H1 (cell line): ENCODE results near the gene NPHP4. TPM values are rescaled to one million over a fixed set of nuclear protein-coding genes. Genes with fewer than 3 reads are reported as not detected.

Source experiments
- CTCF ChIA-PET: fragments of 300-600 bp; sonication (Branson Sonifier 250); formaldehyde crosslinking; loops from one replicate; lab custom pipeline; 2021; ENCODE audit not compliant: partially characterized antibody; lab: Charles Lee
- POLR2A ChIA-PET: fragments of 300-600 bp; sonication (Branson Sonifier 250); formaldehyde crosslinking; loops from one replicate; lab custom pipeline; 2021; ENCODE audit warnings: inconsistent platforms; ENCODE audit not compliant: partially characterized antibody; lab: Charles Lee
- DNase-seq, 2 experiments: peaks; one replicate each; pipeline versions ENCODE4 v3.0.0 to v3.0.0-alpha.2; 2010 to 2022; ENCODE audit warnings: low spot score in 2 of 2, low read depth in 1 of 2, mixed read lengths in 1 of 2
- FAIRE-seq: peaks from 2 replicates; lab custom pipeline; 2011; peaks lifted over from hg19 to GRCh38; lab: Jason Lieb, UNC
- H2AFZ ChIP-seq: 2 replicates; pipeline ENCODE4 v1.8.1; 2012; ENCODE audit warnings: low read length, inconsistent platforms
- H2AK5ac ChIP-seq: 2 replicates; pipeline ENCODE4 v1.6.1; 2013; ENCODE audit warnings: low read depth, low read length
- H2BK120ac ChIP-seq: replicated peaks from 2 replicates; pipeline ENCODE3; 2013; ENCODE audit warnings: low read depth, low read length, inconsistent platforms
- H2BK12ac ChIP-seq: 2 replicates; pipeline ENCODE4 v1.6.1; 2013; ENCODE audit warnings: low read depth, low read length
- H2BK15ac ChIP-seq: 2 replicates; pipeline ENCODE4 v1.6.1; 2013; ENCODE audit warnings: low read length
- H2BK20ac ChIP-seq: 2 replicates; pipeline ENCODE4 v1.6.1; 2013; ENCODE audit warnings: low read length
- H2BK5ac ChIP-seq: 2 replicates; pipeline ENCODE4 v1.6.1; 2013; ENCODE audit warnings: low read depth, low read length
- H3K14ac ChIP-seq: 2 replicates; pipeline ENCODE4 v1.6.1; 2013; ENCODE audit warnings: inconsistent platforms; ENCODE audit not compliant: insufficient read length
- H3K18ac ChIP-seq: 2 replicates; pipeline ENCODE4 v1.6.1; 2013; ENCODE audit warnings: low read length; ENCODE audit errors: extremely low read depth
- H3K23ac ChIP-seq: 2 replicates; pipeline ENCODE4 v1.6.1; 2013; ENCODE audit warnings: inconsistent platforms; ENCODE audit not compliant: insufficient read length
- H3K23me2 ChIP-seq: 2 replicates; pipeline ENCODE4 v1.6.1; 2013; ENCODE audit warnings: low read depth, low read length
- H3K27ac ChIP-seq: 2 replicates; pipeline ENCODE4 v1.6.1; 2011; ENCODE audit warnings: low read depth, low read length, inconsistent platforms
- H3K27me3 ChIP-seq, 4 experiments: replicated peaks in 1 of 4; 1 replicate in 1 of 4; 2 replicates in 3 of 4; pipeline versions ENCODE4 v1.6.1 to v1.8.1; 2011 to 2013; ENCODE audit warnings: low read length in 3 of 4, mild to moderate bottlenecking in 3 of 4, inconsistent platforms in 2 of 4, mixed read lengths in 2 of 4, moderate library complexity in 1 of 4; ENCODE audit not compliant: control insufficient read depth in 3 of 4, insufficient read depth in 3 of 4; ENCODE audit errors: extremely low read depth in 1 of 4
- H3K36me3 ChIP-seq, 4 experiments: 2 replicates each; pipeline versions ENCODE4 v1.6.1 to v1.8.1; 2011 to 2013; ENCODE audit warnings: mild to moderate bottlenecking in 4 of 4, low read length in 3 of 4, moderate library complexity in 2 of 4, control low read depth in 1 of 4, inconsistent platforms in 1 of 4; ENCODE audit not compliant: insufficient read depth in 4 of 4, control insufficient read depth in 2 of 4
- H3K4ac ChIP-seq: replicated peaks from 2 replicates; pipeline ENCODE3; 2013; ENCODE audit warnings: low read length, low read depth, mixed read lengths, inconsistent platforms; ENCODE audit not compliant: insufficient read length
- H3K4me1 ChIP-seq, 4 experiments: replicated peaks in 1 of 4; 1 replicate in 1 of 4; 2 replicates in 3 of 4; pipeline versions ENCODE4 v1.6.1 to v1.8.1; 2011 to 2013; ENCODE audit warnings: low read length in 3 of 4, inconsistent platforms in 2 of 4, mixed read lengths in 1 of 4; ENCODE audit not compliant: insufficient read depth in 4 of 4, control insufficient read depth in 3 of 4
- H3K4me2 ChIP-seq, 2 experiments: 2 replicates each; pipeline versions ENCODE4 v1.6.1 to v1.8.1; 2011 to 2013; ENCODE audit warnings: low read depth in 2 of 2, low read length in 2 of 2, control low read depth in 1 of 2, inconsistent platforms in 1 of 2, mild to moderate bottlenecking in 1 of 2; ENCODE audit not compliant: insufficient read depth in 1 of 2
- H3K4me3 ChIP-seq, 4 experiments: fragments of 200-600, 300-600 bp in 1 of 4; sonication (generic), shearing (Covaris generic), sonication (Bioruptor Twin) in 1 of 4; 2 replicates each; pipeline versions ENCODE4 v1.5.1 to v1.8.1; 2011 to 2016; ENCODE audit warnings: low read length in 4 of 4, low read depth in 3 of 4, control low read depth in 2 of 4, inconsistent platforms in 2 of 4, mild to moderate bottlenecking in 2 of 4, mixed read lengths in 1 of 4, moderate library complexity in 1 of 4; ENCODE audit not compliant: insufficient read depth in 2 of 4; ENCODE audit errors: extremely low read depth in 1 of 4
- H3K56ac ChIP-seq: replicated peaks from 2 replicates; pipeline ENCODE3; 2013; ENCODE audit warnings: low read depth, mild to moderate bottlenecking, mixed read lengths, low read length, inconsistent platforms; ENCODE audit not compliant: insufficient read length
- H3K79me1 ChIP-seq: 2 replicates; pipeline ENCODE4 v1.6.1; 2013; ENCODE audit warnings: low read depth, low read length, control low read depth
- H3K79me2 ChIP-seq, 2 experiments: 2 replicates each; pipeline versions ENCODE4 v1.6.1 to v1.8.1; 2012 to 2013; ENCODE audit warnings: low read length in 2 of 2, mild to moderate bottlenecking in 2 of 2, inconsistent platforms in 1 of 2; ENCODE audit not compliant: insufficient read depth in 2 of 2, control insufficient read depth in 1 of 2
- H3K9ac ChIP-seq, 4 experiments: replicated peaks in 1 of 4; 1 replicate in 1 of 4; 2 replicates in 3 of 4; pipeline versions ENCODE4 v1.6.1 to v1.8.1; 2011 to 2013; ENCODE audit warnings: low read depth in 3 of 4, low read length in 3 of 4, control low read depth in 2 of 4, mild to moderate bottlenecking in 2 of 4, moderate library complexity in 2 of 4, inconsistent platforms in 1 of 4; ENCODE audit errors: extremely low read depth in 1 of 4
- H3K9me3 ChIP-seq, 2 experiments: 2 replicates each; pipeline versions ENCODE4 v1.6.1 to v1.8.1; 2012 to 2013; ENCODE audit warnings: mild to moderate bottlenecking in 2 of 2, moderate library complexity in 2 of 2, control low read depth in 1 of 2, inconsistent platforms in 1 of 2, low read depth in 1 of 2, low read length in 1 of 2, mixed read lengths in 1 of 2; ENCODE audit not compliant: insufficient read depth in 2 of 2
- H4K20me1 ChIP-seq, 2 experiments: replicated peaks in 1 of 2; 2 replicates each; pipeline versions ENCODE3 to v1.8.1; 2011 to 2013; ENCODE audit warnings: inconsistent platforms in 2 of 2, low read length in 2 of 2, mild to moderate bottlenecking in 1 of 2; ENCODE audit not compliant: insufficient read depth in 2 of 2, control insufficient read depth in 1 of 2
- H4K5ac ChIP-seq: 2 replicates; pipeline ENCODE4 v1.6.1; 2013; ENCODE audit warnings: low read length, low read depth, mixed read lengths, inconsistent platforms; ENCODE audit not compliant: insufficient read length
- H4K8ac ChIP-seq: 2 replicates; pipeline ENCODE4 v1.8.0; 2013; ENCODE audit warnings: mild to moderate bottlenecking, moderate library complexity, low read length, inconsistent platforms; ENCODE audit not compliant: insufficient read depth; ENCODE audit errors: extremely low read depth
- H4K91ac ChIP-seq: replicated peaks from 2 replicates; pipeline ENCODE3; 2013; ENCODE audit warnings: low read length, mixed read lengths, inconsistent platforms; ENCODE audit not compliant: insufficient read length
- ASH2L ChIP-seq: fragments of 200-600, 300-600 bp; sonication (generic); IDR thresholded peaks from one replicate; pipeline ENCODE4 v1.7.1; 2017; ENCODE audit warnings: low read length
- BCL11A ChIP-seq, 2 experiments: IDR thresholded peaks; one replicate each; pipeline ENCODE4 v1.6.1; 2011; ENCODE audit warnings: low read depth in 2 of 2, low read length in 2 of 2, mild to moderate bottlenecking in 2 of 2
- CBX5 ChIP-seq: fragments of 300-800, 300-1000 bp; sonication (generic); IDR thresholded peaks from 2 replicates; pipeline ENCODE4 v1.7.1; 2016; ENCODE audit warnings: antibody characterized with exemption, low read length, low read depth
- CREB1 ChIP-seq: IDR thresholded peaks from 2 replicates; pipeline ENCODE4 v1.6.1; 2012; ENCODE audit warnings: inconsistent platforms
- CTBP2 ChIP-seq: IDR thresholded peaks from 2 replicates; pipeline ENCODE4 v1.7.0; 2011; ENCODE audit warnings: borderline replicate concordance, mild to moderate bottlenecking, moderate library complexity, mixed read lengths, low read length; ENCODE audit not compliant: insufficient read depth, insufficient read length
- POLR2A ChIP-seq, 2 experiments: IDR thresholded peaks; 1 replicate in 1 of 2; 2 replicates in 1 of 2; pipeline ENCODE4 v1.6.1; 2011; ENCODE audit warnings: low read depth in 2 of 2, low read length in 2 of 2, mild to moderate bottlenecking in 2 of 2; ENCODE audit errors: control extremely low read depth in 1 of 2
- RXRA ChIP-seq: IDR thresholded peaks from 2 replicates; pipeline ENCODE4 v1.6.1; 2011; ENCODE audit warnings: low read depth, mild to moderate bottlenecking, low read length, moderate library complexity; ENCODE audit not compliant: insufficient read depth
- SRF ChIP-seq: IDR thresholded peaks from 2 replicates; pipeline ENCODE4 v1.6.1; 2011; ENCODE audit warnings: mild to moderate bottlenecking, low read depth, low read length, moderate library complexity
- TCF12 ChIP-seq: IDR thresholded peaks from 2 replicates; pipeline ENCODE4 v1.6.1; 2011; ENCODE audit warnings: low read depth, mild to moderate bottlenecking, low read length
- TEAD4 ChIP-seq: IDR thresholded peaks from 2 replicates; pipeline ENCODE4 v1.6.1; 2012; ENCODE audit warnings: low read depth, low read length, inconsistent platforms, mixed read lengths
- WGBS, 2 experiments: shearing (Covaris generic) in 1 of 2; methylation state at CpG; one replicate each; pipeline versions ENCODE4 v1.1.6 to v1.1.7; 2013 to 2015; ENCODE audit warnings: low lambda C conversion rate in 2 of 2, mixed read lengths in 2 of 2, inconsistent platforms in 1 of 2, low coverage in 1 of 2, missing lambda C conversion rate in 1 of 2; ENCODE audit not compliant: insufficient replicate concordance in 2 of 2, insufficient coverage in 1 of 2, insufficient read length in 1 of 2; ENCODE audit errors: extremely low coverage in 1 of 2, missing lambda C conversion rate in 1 of 2; 5-methylcytosine and 5-hydroxymethylcytosine counted together
- polyA plus RNA-seq, 7 experiments: library from polyadenylated mRNA; depleted of rRNA in 3 of 7; stranded (reverse) in 5 of 7; unstranded in 2 of 7; fragments of >200 nt in 5 of 7; fragments of 200-250 nt in 2 of 7; gene quantifications; 1 replicate in 5 of 7; 2 replicates in 1 of 7; 4 replicates in 1 of 7; pipeline versions ENCODE4 v1.2.1 to v1.2.3, GENCODE V29; 2011 to 2013; ENCODE audit warnings: missing spikeins in 2 of 7, mixed read lengths in 2 of 7
- total RNA-seq: library from RNA; stranded (reverse); fragmentation: NEBNext Ultra II Directional; extraction: Animal tissue kit (Norgen Biotek cat#: 25700); gene quantifications from 2 replicates; pipeline ENCODE4 v1.2.1, GENCODE V29; 2021
- TF ChIP-seq, protein P1 (sequence below): IDR thresholded peaks from 2 replicates; pipeline ENCODE4 v1.6.1; 2012; ENCODE audit warnings: low read length, inconsistent platforms

Gene NPHP4
- total and polyA plus RNA-seq, 2 of the 8 experiments (the other 6 are each of a cell fraction or from before 2014, with no cell fraction given) = 5.8 to 14.0 TPM

DNA sequence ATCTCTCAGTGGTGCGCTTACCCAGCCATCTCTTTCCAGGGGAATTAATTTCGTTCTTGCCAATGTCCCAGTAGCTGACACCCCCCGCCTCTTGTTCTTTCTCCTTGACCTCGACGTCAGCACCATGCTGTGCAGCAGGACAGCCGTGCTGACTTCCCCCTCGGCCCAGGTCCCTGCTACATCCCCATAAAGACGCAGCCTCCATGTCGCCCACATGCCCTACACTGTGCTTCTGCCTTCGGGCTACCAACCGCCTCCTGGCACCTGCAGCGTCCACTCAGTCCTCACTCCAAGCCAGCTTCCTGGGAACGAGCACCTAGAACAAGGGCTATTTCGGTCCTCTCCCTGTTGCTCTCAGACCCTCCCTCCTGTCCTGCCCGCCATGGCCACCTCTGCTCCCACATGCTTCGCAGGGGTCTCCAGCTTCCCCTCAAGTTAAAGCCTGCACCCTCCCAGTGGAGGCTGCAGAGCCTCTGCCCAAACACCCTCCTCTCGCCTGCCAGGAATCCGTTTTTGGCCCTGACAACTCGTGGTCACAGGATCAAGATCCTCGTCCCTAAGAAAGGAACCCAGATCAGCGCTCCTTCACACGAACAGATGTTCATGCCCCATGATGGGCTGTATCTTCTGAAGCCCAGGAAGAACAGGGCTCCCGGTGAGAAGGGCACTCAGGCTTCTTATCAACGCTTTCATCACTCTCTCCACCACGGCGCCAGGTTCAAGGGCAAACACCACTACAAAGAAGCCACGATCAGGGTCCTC is 109.7 kb downstream of the NPHP4 start:
- H2BK12ac ChIP-seq = peak overlapping the region; percentile 39; the same call in 1 of the 2 replicates
- no peak overlapping the region for H4K8ac ChIP-seq
- no peak overlapping the region for H2AK5ac ChIP-seq
- FAIRE-seq (no peak), DNase-seq (no peak)
- no peak overlapping the region for H3K4me2 ChIP-seq
- H3K9me3 ChIP-seq = peaks cover 7 to 9% of the 10 kb centered on the region in 2 experiments; a peak in 1 of 4 replicates
- H3K23me2 ChIP-seq = peaks cover 2% of the 10 kb centered on the region; the same call in 1 of the 2 replicates
- no peak overlapping the region for H4K91ac ChIP-seq
- no peak overlapping the region for H2BK120ac ChIP-seq
- H3K18ac ChIP-seq = no peak overlapping the region
- H3K56ac ChIP-seq = no peak overlapping the region
- H3K36me3 ChIP-seq = peaks cover 0 to 9% (median 0%) of the 10 kb centered on the region in 4 experiments; a peak in 3 of 8 replicates
- H3K4me3 ChIP-seq = no peak overlapping the region
- CTCF ChIA-PET = interaction anchor here (0.5 to 10.2 kb wide), 7 partner anchors 11 to 360 kb away, joined by 3 to 58 read pairs (median 3); no protein-coding TSS in a partner anchor
- no peak overlapping the region; the same call in 1 of the 2 replicates for H2BK5ac ChIP-seq
- no peaks in the 10 kb centered on the region for H3K79me2 ChIP-seq
- H3K14ac ChIP-seq = no peak overlapping the region
- H3K23ac ChIP-seq = no peak overlapping the region
- H3K27ac ChIP-seq = no peak overlapping the region
- H2BK20ac ChIP-seq = no peak overlapping the region
- no peaks in the 10 kb centered on the region; a peak in 1 of 7 replicates for H3K4me1 ChIP-seq
- no peaks in the 10 kb centered on the region for H4K20me1 ChIP-seq
- no peak overlapping the region for H4K5ac ChIP-seq
- no peaks in the 10 kb centered on the region for H3K79me1 ChIP-seq
- POLR2A ChIA-PET = no interaction called here
- no peak for TF ChIP-seq TCF12
- TF ChIP-seq BCL11A (IDR thresholded peaks at IDR 0.05; ENCODE audit: low read depth in 2 of 2, low read length in 2 of 2) = no peak
- TF ChIP-seq ASH2L = no peak
- TF ChIP-seq POLR2A (IDR thresholded peaks at IDR 0.05; ENCODE audit: control extremely low read depth in 1 of 2, low read depth in 2 of 2, low read length in 2 of 2) = no peak
- TF ChIP-seq, protein P1, sequence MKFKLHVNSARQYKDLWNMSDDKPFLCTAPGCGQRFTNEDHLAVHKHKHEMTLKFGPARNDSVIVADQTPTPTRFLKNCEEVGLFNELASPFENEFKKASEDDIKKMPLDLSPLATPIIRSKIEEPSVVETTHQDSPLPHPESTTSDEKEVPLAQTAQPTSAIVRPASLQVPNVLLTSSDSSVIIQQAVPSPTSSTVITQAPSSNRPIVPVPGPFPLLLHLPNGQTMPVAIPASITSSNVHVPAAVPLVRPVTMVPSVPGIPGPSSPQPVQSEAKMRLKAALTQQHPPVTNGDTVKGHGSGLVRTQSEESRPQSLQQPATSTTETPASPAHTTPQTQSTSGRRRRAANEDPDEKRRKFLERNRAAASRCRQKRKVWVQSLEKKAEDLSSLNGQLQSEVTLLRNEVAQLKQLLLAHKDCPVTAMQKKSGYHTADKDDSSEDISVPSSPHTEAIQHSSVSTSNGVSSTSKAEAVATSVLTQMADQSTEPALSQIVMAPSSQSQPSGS = no peak
- TF ChIP-seq TEAD4 = no peak
- TF ChIP-seq RXRA = no peak
- no peak for TF ChIP-seq CREB1
- TF ChIP-seq CTBP2 = no peak
- TF ChIP-seq CBX5 = no peak
- no peak for TF ChIP-seq SRF
- no peak overlapping the region for H2BK15ac ChIP-seq
- no peak overlapping the region for H2AFZ ChIP-seq
- WGBS, 2 experiments = 97% methylated on average over 23 of the region's 27 CpGs; no CpG with 5 or more reads in 1 of the 2 experiments
- H3K4ac ChIP-seq = no peak overlapping the region
- H3K9ac ChIP-seq = no peak overlapping the region
- H3K27me3 ChIP-seq = no peaks in the 10 kb centered on the region
